ENCODE data around the gene CFAP74.

Gene CFAP74

GRCh38 chr1:2019571-2020309 is 16.2 kb upstream of the CFAP74 start:
- DNase-seq (ENCODE audit: low read depth in 3 of 3, low spot score in 1 of 3): no peak

GRCh38 chr1:2019172-2019543 is 15.6 kb upstream of the CFAP74 start, which contains the start of gene GABRD:
TSS of gene GABRD (plus strand) at chr1:2019345. CDS start at chr1:2019424, 79 bp downstream.
- no peak for DNase-seq (ENCODE audit: low read depth in 3 of 3, low spot score in 1 of 3)

GRCh38 chr1:2018217-2019171 is 14.9 kb upstream of the CFAP74 start:
- no peak for DNase-seq (ENCODE audit: low read depth in 3 of 3, low spot score in 1 of 3)

GRCh38 chr1:2016123-2016522 is 12.5 kb upstream of the CFAP74 start:
- no peak for DNase-seq (ENCODE audit: low read depth in 3 of 3, low spot score in 1 of 3)

- no peak for DNase-seq (ENCODE audit: low read depth in 3 of 3, low spot score in 1 of 3)
Observed at GRCh38 chr1:2014741-2015735, 11.5 kb upstream of the CFAP74 start.

DNA sequence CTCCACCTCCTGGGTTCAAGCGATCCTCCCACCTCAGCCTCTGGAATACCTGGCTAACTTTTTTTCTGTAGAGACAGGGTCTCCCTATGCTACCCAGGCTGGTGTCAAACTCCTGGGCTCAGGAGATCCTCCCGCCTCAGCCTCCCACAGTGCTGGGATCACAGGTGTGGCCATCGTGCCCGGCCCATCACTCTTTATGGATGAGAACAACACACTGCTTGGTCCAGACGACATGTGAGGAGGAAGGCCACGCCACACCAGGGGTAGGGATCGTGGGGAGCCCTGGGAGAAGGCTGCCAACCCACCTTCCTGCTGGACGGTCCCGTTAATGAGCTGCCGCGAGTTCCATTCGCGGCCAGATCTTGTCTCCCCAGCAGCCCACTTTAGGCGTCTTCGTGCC is 10.6 kb upstream of the CFAP74 start:
- DNase-seq (ENCODE audit: low read depth in 3 of 3, low spot score in 1 of 3): no peak

- DNase-seq (ENCODE audit: low read depth in 3 of 3, low spot score in 1 of 3): no peak
Observed at GRCh38 chr1:2009101-2010053, 5.8 kb upstream of the CFAP74 start.

GRCh38 chr1:2004856-2005255 is 1.3 kb upstream of the CFAP74 start:
- DNase-seq (ENCODE audit: low read depth in 3 of 3, low spot score in 1 of 3): no peak

DNA sequence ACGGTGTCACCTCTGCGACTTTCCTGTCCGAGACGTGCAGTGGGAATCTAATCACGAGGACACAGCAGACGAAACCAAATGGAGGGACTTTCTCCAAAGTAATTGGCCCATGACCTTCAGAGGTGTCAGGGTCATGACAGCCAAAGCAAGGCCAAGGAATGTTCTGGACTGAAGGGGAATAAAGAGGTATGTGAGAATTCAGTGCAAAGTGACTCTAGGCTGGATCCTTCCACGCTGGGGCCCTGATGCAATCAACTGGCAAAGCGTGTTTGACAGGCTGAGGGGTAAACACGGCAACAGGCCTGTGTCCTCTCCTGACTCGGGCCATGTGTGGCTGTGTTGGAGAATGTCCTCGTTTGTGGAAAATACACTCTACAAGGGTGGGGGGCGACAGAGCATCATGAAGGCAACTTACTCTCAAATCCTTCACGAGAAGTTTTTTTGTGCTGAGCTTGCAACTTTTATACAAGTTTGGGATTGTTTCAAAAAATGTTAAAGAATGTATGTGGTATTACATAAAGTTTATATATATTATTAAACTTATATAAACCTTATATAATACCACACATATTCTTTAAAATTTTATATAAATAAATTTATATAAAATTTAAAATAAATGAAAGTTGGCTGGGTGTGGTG is 1.7 kb downstream of the CFAP74 start:
- DNase-seq (ENCODE audit: low read depth in 3 of 3, low spot score in 1 of 3): no peak

- DNase-seq (ENCODE audit: low read depth in 3 of 3, low spot score in 1 of 3): no peak
Observed at GRCh38 chr1:2000850-2001249, 2.7 kb downstream of the CFAP74 start.

- no peak for DNase-seq (ENCODE audit: low read depth in 3 of 3, low spot score in 1 of 3)
Observed at GRCh38 chr1:2000432-2000831, 3.2 kb downstream of the CFAP74 start.

DNA sequence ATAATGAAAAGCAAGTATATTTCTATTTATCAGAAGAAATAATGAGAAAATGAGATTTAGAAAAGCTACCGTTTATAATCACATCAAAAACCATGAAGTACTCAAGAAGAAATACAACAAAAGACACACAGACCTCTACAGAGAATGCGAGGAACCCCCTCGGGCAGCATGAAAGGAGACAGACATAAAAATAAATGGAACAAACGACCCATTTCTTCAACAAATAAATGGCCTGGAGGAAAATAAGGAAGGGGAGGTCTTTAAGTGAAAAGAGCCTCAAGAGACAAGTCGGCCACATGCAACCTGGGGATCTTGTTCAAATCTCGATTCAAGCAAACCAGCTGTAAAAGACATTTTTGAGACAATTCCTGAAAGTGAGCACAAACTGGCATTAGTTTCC is 6.0 kb downstream of the CFAP74 start:
- DNase-seq (ENCODE audit: low read depth in 3 of 3, low spot score in 1 of 3): no peak

DNA sequence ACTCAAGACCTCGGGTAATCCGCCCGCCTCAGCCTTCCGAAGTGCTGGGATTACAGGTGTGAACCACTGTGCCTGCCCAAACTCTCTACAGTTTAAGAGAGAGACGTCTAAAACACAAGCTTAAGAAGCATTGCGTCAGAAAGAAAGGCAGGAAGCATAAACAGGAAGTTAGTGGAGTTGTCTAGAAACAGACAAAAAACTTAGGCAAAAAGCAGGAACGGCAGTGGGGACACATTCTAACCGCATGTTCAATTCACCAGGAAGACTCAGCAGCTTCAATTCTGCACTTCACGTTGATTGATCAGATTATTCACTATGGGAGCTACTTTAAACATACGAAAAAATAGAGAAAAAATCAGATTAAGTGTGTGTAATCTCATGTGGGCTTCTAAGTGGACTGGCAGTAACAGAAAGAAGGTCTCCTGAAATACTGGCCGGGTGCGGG is 7.4 kb downstream of the CFAP74 start:
- DNase-seq (ENCODE audit: low read depth in 3 of 3, low spot score in 1 of 3): no peak

- no peak for DNase-seq (ENCODE audit: low read depth in 3 of 3, low spot score in 1 of 3)
Observed at GRCh38 chr1:1994536-1994935, 9.1 kb downstream of the CFAP74 start.

GRCh38 chr1:1990222-1990621 is 13.4 kb downstream of the CFAP74 start:
- no peak for DNase-seq (ENCODE audit: low read depth in 3 of 3, low spot score in 1 of 3)

GRCh38 chr1:1989789-1990188 is 13.8 kb downstream of the CFAP74 start:
- DNase-seq (ENCODE audit: low read depth in 3 of 3, low spot score in 1 of 3): no peak

DNA sequence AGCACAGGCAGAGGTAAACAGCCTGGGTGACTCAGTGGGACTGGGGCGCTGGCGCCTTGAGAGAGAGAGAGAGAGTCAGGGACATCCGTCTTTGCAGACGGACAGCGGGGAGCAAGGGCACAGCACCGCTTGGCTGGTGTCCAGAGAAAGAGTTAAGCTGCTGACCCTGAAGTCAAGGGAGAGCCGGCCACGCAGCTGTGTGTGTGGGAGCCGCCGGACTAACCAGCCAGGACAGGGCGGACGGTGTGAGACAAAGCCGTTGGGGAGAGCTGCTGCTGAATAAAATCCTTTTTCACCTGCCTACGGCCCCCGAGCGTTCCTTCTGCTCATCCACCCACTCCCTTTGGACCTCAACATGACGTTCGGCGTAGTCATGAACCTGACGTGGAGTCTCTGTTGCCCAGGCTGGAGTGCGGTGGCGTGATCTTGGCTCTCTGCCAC is 14.5 kb downstream of the CFAP74 start:
- no peak for DNase-seq (ENCODE audit: low read depth in 3 of 3, low spot score in 1 of 3)

GRCh38 chr1:1988061-1988945 is 15.3 kb downstream of the CFAP74 start:
- no peak for DNase-seq (ENCODE audit: low read depth in 3 of 3, low spot score in 1 of 3)

Data from stimulated activated CD4-positive, alpha-beta T cell treated with anti-CD3 and anti-CD28 coated beads, TNF-alpha, amount 100 ng/mL, for 1 hour (primary cell).